ENCODE data around the gene SPSB1. TPM values are rescaled to one million over a fixed set of nuclear protein-coding genes. Genes with fewer than 3 reads are reported as not detected.

The SPSB1 gene
- total and polyA plus RNA-seq, 10 donors: 1.3 to 7.9 (median 4.1) TPM

- Histone ChIP-seq H3K36me3 (no peaks in the 10 kb centered on the region), H3K9me3 (peaks cover 0 to 4% (median 1%) of the 10 kb centered on the region in 8 donors), H3K4me1 (peaks cover 0 to 9% (median 0%) of the 10 kb centered on the region in 6 donors), H3K27me3 (replicated peaks in 1 of 7) (peaks cover 0 to 20% (median 0%) of the 10 kb centered on the region in 7 donors), H3K27ac (no peak overlapping the region), H3K4me3 (no peak overlapping the region)
- TF ChIP-seq CTCF (IDR thresholded peaks at IDR 0.05 in 8 of 11, conservative IDR thresholded peaks at IDR 0.05 in 3 of 11): no peak
- TF ChIP-seq POLR2AphosphoS5 (IDR thresholded peaks at IDR 0.05): no peak
- TF ChIP-seq POLR2A (IDR thresholded peaks at IDR 0.05): no peak
- DNase-seq: no peak
- intact Hi-C loops (cut with DNase I; ENCODE audit: low total_unique reads): no loop called here
- 70 to 87% (median 75%) methylated on average over 7 of the region's 7 CpGs for WGBS, 5 donors
These were observed 97.3 kb downstream of the SPSB1 start for GRCh38 chr1:9389968-9390367.

GRCh38 chr1:9391620-9392019 lies 98.9 kb downstream of the SPSB1 start:
- Histone ChIP-seq H3K9me3 (peaks cover 0 to 8% (median 2%) of the 10 kb centered on the region in 8 donors), H3K27me3 (replicated peaks in 1 of 7) (peaks cover 0 to 11% (median 0%) of the 10 kb centered on the region in 7 donors), H3K27ac (no peak overlapping the region), H3K4me3 (no peak overlapping the region), H3K36me3 (no peaks in the 10 kb centered on the region), H3K4me1 (peaks cover 0 to 9% (median 0%) of the 10 kb centered on the region in 6 donors)
- DNase-seq: no peak
- TF ChIP-seq CTCF (IDR thresholded peaks at IDR 0.05 in 8 of 11, conservative IDR thresholded peaks at IDR 0.05 in 3 of 11) (no peak), POLR2AphosphoS5 (IDR thresholded peaks at IDR 0.05) (no peak), POLR2A (IDR thresholded peaks at IDR 0.05) (no peak)
- WGBS, 5 donors: 76 to 96% (median 90%) methylated on average over 6 of the region's 6 CpGs
- intact Hi-C loops (cut with DNase I; ENCODE audit: low total_unique reads): no loop called here

- DNase-seq: no peak
- TF ChIP-seq POLR2AphosphoS5 (IDR thresholded peaks at IDR 0.05): peak in 1 of 3 donors; percentile 18
- TF ChIP-seq CTCF (IDR thresholded peaks at IDR 0.05 in 8 of 11, conservative IDR thresholded peaks at IDR 0.05 in 3 of 11): no peak
- no peak for TF ChIP-seq POLR2A (IDR thresholded peaks at IDR 0.05)
- Histone ChIP-seq H3K9me3 (peaks cover 0 to 8% (median 2%) of the 10 kb centered on the region in 8 donors), H3K27ac (no peak overlapping the region), H3K27me3 (replicated peaks in 1 of 7) (no peaks in the 10 kb centered on the region), H3K4me1 (peaks cover 0 to 15% (median 10%) of the 10 kb centered on the region in 6 donors), H3K36me3 (no peaks in the 10 kb centered on the region), H3K4me3 (no peak overlapping the region)
- intact Hi-C loops (cut with DNase I; ENCODE audit: low total_unique reads): no loop called here
- 40 to 89% (median 83%) methylated on average over 6 of the region's 6 CpGs for WGBS, 5 donors
These were observed 101.3 kb downstream of the SPSB1 start for GRCh38 chr1:9394010-9394409.

GRCh38 chr1:9395018-9395417 lies 102.3 kb downstream of the SPSB1 start:
- no peak for DNase-seq
- intact Hi-C loops (cut with DNase I; ENCODE audit: low total_unique reads): no loop called here
- H3K4me3 ChIP-seq: no peak overlapping the region
- H3K4me1 ChIP-seq: peaks cover 0 to 23% (median 17%) of the 10 kb centered on the region in 6 donors
- TF ChIP-seq CTCF (IDR thresholded peaks at IDR 0.05 in 8 of 11, conservative IDR thresholded peaks at IDR 0.05 in 3 of 11): no peak
- TF ChIP-seq POLR2A (IDR thresholded peaks at IDR 0.05): no peak
- no peak for TF ChIP-seq POLR2AphosphoS5 (IDR thresholded peaks at IDR 0.05)
- H3K9me3 ChIP-seq: peaks cover 0 to 8% (median 2%) of the 10 kb centered on the region in 8 donors
- no peak overlapping the region for H3K27ac ChIP-seq
- no peaks in the 10 kb centered on the region for H3K27me3 ChIP-seq (replicated peaks in 1 of 7)
- WGBS, 5 donors: 92 to 96% (median 95%) methylated on average over 7 of the region's 7 CpGs
- H3K36me3 ChIP-seq: no peaks in the 10 kb centered on the region

Data from spleen (tissue), 11 donors.